H1 (cell line): ENCODE measurements around the gene RPL6. TPM values are rescaled to one million over a fixed set of nuclear protein-coding genes. Genes with fewer than 3 reads are reported as not detected.

ENCODE experiments used
- CTCF ChIA-PET: fragments of 300-600 bp; sonication (Branson Sonifier 250); formaldehyde crosslinking; loops from one replicate; lab custom pipeline; 2021; ENCODE audit not compliant: partially characterized antibody; lab: Charles Lee
- POLR2A ChIA-PET: fragments of 300-600 bp; sonication (Branson Sonifier 250); formaldehyde crosslinking; loops from one replicate; lab custom pipeline; 2021; ENCODE audit warnings: inconsistent platforms; ENCODE audit not compliant: partially characterized antibody; lab: Charles Lee
- DNase-seq, 2 experiments: peaks; one replicate each; pipeline versions ENCODE4 v3.0.0 to v3.0.0-alpha.2; 2010 to 2022; ENCODE audit warnings: low spot score in 2 of 2, low read depth in 1 of 2, mixed read lengths in 1 of 2
- FAIRE-seq: peaks from 2 replicates; lab custom pipeline; 2011; peaks lifted over from hg19 to GRCh38; lab: Jason Lieb, UNC
- H2AFZ ChIP-seq: 2 replicates; pipeline ENCODE4 v1.8.1; 2012; ENCODE audit warnings: low read length, inconsistent platforms
- H2AK5ac ChIP-seq: 2 replicates; pipeline ENCODE4 v1.6.1; 2013; ENCODE audit warnings: low read depth, low read length
- H2BK120ac ChIP-seq: replicated peaks from 2 replicates; pipeline ENCODE3; 2013; ENCODE audit warnings: low read depth, low read length, inconsistent platforms
- H2BK12ac ChIP-seq: 2 replicates; pipeline ENCODE4 v1.6.1; 2013; ENCODE audit warnings: low read depth, low read length
- H2BK15ac ChIP-seq: 2 replicates; pipeline ENCODE4 v1.6.1; 2013; ENCODE audit warnings: low read length
- H2BK20ac ChIP-seq: 2 replicates; pipeline ENCODE4 v1.6.1; 2013; ENCODE audit warnings: low read length
- H2BK5ac ChIP-seq: 2 replicates; pipeline ENCODE4 v1.6.1; 2013; ENCODE audit warnings: low read depth, low read length
- H3K14ac ChIP-seq: 2 replicates; pipeline ENCODE4 v1.6.1; 2013; ENCODE audit warnings: inconsistent platforms; ENCODE audit not compliant: insufficient read length
- H3K18ac ChIP-seq: 2 replicates; pipeline ENCODE4 v1.6.1; 2013; ENCODE audit warnings: low read length; ENCODE audit errors: extremely low read depth
- H3K23ac ChIP-seq: 2 replicates; pipeline ENCODE4 v1.6.1; 2013; ENCODE audit warnings: inconsistent platforms; ENCODE audit not compliant: insufficient read length
- H3K23me2 ChIP-seq: 2 replicates; pipeline ENCODE4 v1.6.1; 2013; ENCODE audit warnings: low read depth, low read length
- H3K27ac ChIP-seq: 2 replicates; pipeline ENCODE4 v1.6.1; 2011; ENCODE audit warnings: low read depth, low read length, inconsistent platforms
- H3K27me3 ChIP-seq, 4 experiments: replicated peaks in 1 of 4; 1 replicate in 1 of 4; 2 replicates in 3 of 4; pipeline versions ENCODE4 v1.6.1 to v1.8.1; 2011 to 2013; ENCODE audit warnings: low read length in 3 of 4, mild to moderate bottlenecking in 3 of 4, inconsistent platforms in 2 of 4, mixed read lengths in 2 of 4, moderate library complexity in 1 of 4; ENCODE audit not compliant: control insufficient read depth in 3 of 4, insufficient read depth in 3 of 4; ENCODE audit errors: extremely low read depth in 1 of 4
- H3K36me3 ChIP-seq, 4 experiments: 2 replicates each; pipeline versions ENCODE4 v1.6.1 to v1.8.1; 2011 to 2013; ENCODE audit warnings: mild to moderate bottlenecking in 4 of 4, low read length in 3 of 4, moderate library complexity in 2 of 4, control low read depth in 1 of 4, inconsistent platforms in 1 of 4; ENCODE audit not compliant: insufficient read depth in 4 of 4, control insufficient read depth in 2 of 4
- H3K4ac ChIP-seq: replicated peaks from 2 replicates; pipeline ENCODE3; 2013; ENCODE audit warnings: low read length, low read depth, mixed read lengths, inconsistent platforms; ENCODE audit not compliant: insufficient read length
- H3K4me1 ChIP-seq, 4 experiments: replicated peaks in 1 of 4; 1 replicate in 1 of 4; 2 replicates in 3 of 4; pipeline versions ENCODE4 v1.6.1 to v1.8.1; 2011 to 2013; ENCODE audit warnings: low read length in 3 of 4, inconsistent platforms in 2 of 4, mixed read lengths in 1 of 4; ENCODE audit not compliant: insufficient read depth in 4 of 4, control insufficient read depth in 3 of 4
- H3K4me2 ChIP-seq, 2 experiments: 2 replicates each; pipeline versions ENCODE4 v1.6.1 to v1.8.1; 2011 to 2013; ENCODE audit warnings: low read depth in 2 of 2, low read length in 2 of 2, control low read depth in 1 of 2, inconsistent platforms in 1 of 2, mild to moderate bottlenecking in 1 of 2; ENCODE audit not compliant: insufficient read depth in 1 of 2
- H3K4me3 ChIP-seq, 4 experiments: fragments of 200-600, 300-600 bp in 1 of 4; sonication (generic), shearing (Covaris generic), sonication (Bioruptor Twin) in 1 of 4; 2 replicates each; pipeline versions ENCODE4 v1.5.1 to v1.8.1; 2011 to 2016; ENCODE audit warnings: low read length in 4 of 4, low read depth in 3 of 4, control low read depth in 2 of 4, inconsistent platforms in 2 of 4, mild to moderate bottlenecking in 2 of 4, mixed read lengths in 1 of 4, moderate library complexity in 1 of 4; ENCODE audit not compliant: insufficient read depth in 2 of 4; ENCODE audit errors: extremely low read depth in 1 of 4
- H3K56ac ChIP-seq: replicated peaks from 2 replicates; pipeline ENCODE3; 2013; ENCODE audit warnings: low read depth, mild to moderate bottlenecking, mixed read lengths, low read length, inconsistent platforms; ENCODE audit not compliant: insufficient read length
- H3K79me1 ChIP-seq: 2 replicates; pipeline ENCODE4 v1.6.1; 2013; ENCODE audit warnings: low read depth, low read length, control low read depth
- H3K79me2 ChIP-seq, 2 experiments: 2 replicates each; pipeline versions ENCODE4 v1.6.1 to v1.8.1; 2012 to 2013; ENCODE audit warnings: low read length in 2 of 2, mild to moderate bottlenecking in 2 of 2, inconsistent platforms in 1 of 2; ENCODE audit not compliant: insufficient read depth in 2 of 2, control insufficient read depth in 1 of 2
- H3K9ac ChIP-seq, 4 experiments: replicated peaks in 1 of 4; 1 replicate in 1 of 4; 2 replicates in 3 of 4; pipeline versions ENCODE4 v1.6.1 to v1.8.1; 2011 to 2013; ENCODE audit warnings: low read depth in 3 of 4, low read length in 3 of 4, control low read depth in 2 of 4, mild to moderate bottlenecking in 2 of 4, moderate library complexity in 2 of 4, inconsistent platforms in 1 of 4; ENCODE audit errors: extremely low read depth in 1 of 4
- H3K9me3 ChIP-seq, 2 experiments: 2 replicates each; pipeline versions ENCODE4 v1.6.1 to v1.8.1; 2012 to 2013; ENCODE audit warnings: mild to moderate bottlenecking in 2 of 2, moderate library complexity in 2 of 2, control low read depth in 1 of 2, inconsistent platforms in 1 of 2, low read depth in 1 of 2, low read length in 1 of 2, mixed read lengths in 1 of 2; ENCODE audit not compliant: insufficient read depth in 2 of 2
- H4K20me1 ChIP-seq, 2 experiments: replicated peaks in 1 of 2; 2 replicates each; pipeline versions ENCODE3 to v1.8.1; 2011 to 2013; ENCODE audit warnings: inconsistent platforms in 2 of 2, low read length in 2 of 2, mild to moderate bottlenecking in 1 of 2; ENCODE audit not compliant: insufficient read depth in 2 of 2, control insufficient read depth in 1 of 2
- H4K5ac ChIP-seq: 2 replicates; pipeline ENCODE4 v1.6.1; 2013; ENCODE audit warnings: low read length, low read depth, mixed read lengths, inconsistent platforms; ENCODE audit not compliant: insufficient read length
- H4K8ac ChIP-seq: 2 replicates; pipeline ENCODE4 v1.8.0; 2013; ENCODE audit warnings: mild to moderate bottlenecking, moderate library complexity, low read length, inconsistent platforms; ENCODE audit not compliant: insufficient read depth; ENCODE audit errors: extremely low read depth
- H4K91ac ChIP-seq: replicated peaks from 2 replicates; pipeline ENCODE3; 2013; ENCODE audit warnings: low read length, mixed read lengths, inconsistent platforms; ENCODE audit not compliant: insufficient read length
- ATF3 ChIP-seq: IDR thresholded peaks from 2 replicates; pipeline ENCODE4 v1.6.1; 2011; ENCODE audit warnings: low read depth, mild to moderate bottlenecking, low read length; ENCODE audit not compliant: insufficient read depth
- E2F6 ChIP-seq: IDR thresholded peaks from 2 replicates; pipeline ENCODE4 v1.6.1; 2012; ENCODE audit warnings: inconsistent platforms
- JUN ChIP-seq: IDR thresholded peaks from 2 replicates; pipeline ENCODE4 v1.6.1; 2011; ENCODE audit warnings: low read depth, mild to moderate bottlenecking, improper control_type of control experiment, low read length
- NANOG ChIP-seq: IDR thresholded peaks from 2 replicates; pipeline ENCODE4 v1.6.1; 2011; ENCODE audit warnings: low read length, low read depth, mild to moderate bottlenecking, inconsistent platforms; ENCODE audit not compliant: insufficient read depth, poor library complexity, severe bottlenecking
- NRF1 ChIP-seq: IDR thresholded peaks from 2 replicates; pipeline ENCODE4 v1.6.1; 2011; ENCODE audit warnings: mild to moderate bottlenecking, low read depth, low read length, improper control_type of control experiment
- RAD21 ChIP-seq, 2 experiments: IDR thresholded peaks in 1 of 2; conservative IDR thresholded peaks in 1 of 2; 2 replicates each; pipeline ENCODE4 v1.6.1; 2011; ENCODE audit warnings: low read depth in 2 of 2, low read length in 2 of 2, improper control_type of control experiment in 1 of 2, inconsistent platforms in 1 of 2, mild to moderate bottlenecking in 1 of 2, moderate library complexity in 1 of 2
- SIN3A ChIP-seq, 2 experiments: IDR thresholded peaks in 1 of 2; conservative IDR thresholded peaks in 1 of 2; 2 replicates each; pipeline ENCODE4 v1.6.1; 2011 to 2012; ENCODE audit warnings: low read length in 2 of 2, improper control_type of control experiment in 1 of 2, low read depth in 1 of 2, mild to moderate bottlenecking in 1 of 2
- SP1 ChIP-seq: IDR thresholded peaks from 2 replicates; pipeline ENCODE4 v1.6.1; 2011; ENCODE audit warnings: low read depth, low read length
- SP2 ChIP-seq: IDR thresholded peaks from 2 replicates; pipeline ENCODE4 v1.6.1; 2012; ENCODE audit warnings: mild to moderate bottlenecking, low read length, inconsistent platforms
- SUZ12 ChIP-seq: fragments of 200-600 bp; sonication (generic); IDR thresholded peaks from 2 replicates; pipeline ENCODE4 v1.6.1; 2012; ENCODE audit warnings: mild to moderate bottlenecking, inconsistent platforms, low read length, moderate library complexity, mixed read lengths
- WGBS, 2 experiments: shearing (Covaris generic) in 1 of 2; methylation state at CpG; one replicate each; pipeline versions ENCODE4 v1.1.6 to v1.1.7; 2013 to 2015; ENCODE audit warnings: low lambda C conversion rate in 2 of 2, mixed read lengths in 2 of 2, inconsistent platforms in 1 of 2, low coverage in 1 of 2, missing lambda C conversion rate in 1 of 2; ENCODE audit not compliant: insufficient replicate concordance in 2 of 2, insufficient coverage in 1 of 2, insufficient read length in 1 of 2; ENCODE audit errors: extremely low coverage in 1 of 2, missing lambda C conversion rate in 1 of 2; 5-methylcytosine and 5-hydroxymethylcytosine counted together
- polyA plus RNA-seq, 7 experiments: library from polyadenylated mRNA; depleted of rRNA in 3 of 7; stranded (reverse) in 5 of 7; unstranded in 2 of 7; fragments of >200 nt in 5 of 7; fragments of 200-250 nt in 2 of 7; gene quantifications; 1 replicate in 5 of 7; 2 replicates in 1 of 7; 4 replicates in 1 of 7; pipeline versions ENCODE4 v1.2.1 to v1.2.3, GENCODE V29; 2011 to 2013; ENCODE audit warnings: missing spikeins in 2 of 7, mixed read lengths in 2 of 7
- total RNA-seq: library from RNA; stranded (reverse); fragmentation: NEBNext Ultra II Directional; extraction: Animal tissue kit (Norgen Biotek cat#: 25700); gene quantifications from 2 replicates; pipeline ENCODE4 v1.2.1, GENCODE V29; 2021
- TF ChIP-seq, protein P1 (sequence below): IDR thresholded peaks from 2 replicates; pipeline ENCODE4 v1.6.1; 2011; ENCODE audit warnings: low read length, improper control_type of control experiment

RPL6 gene
- total and polyA plus RNA-seq, 2 of the 8 experiments (the other 6 are each of a cell fraction or from before 2014, with no cell fraction given) = 1,073 to 1,643 TPM

- no peak overlapping the region for H3K56ac ChIP-seq
- no peak overlapping the region for H4K5ac ChIP-seq
- H3K27ac ChIP-seq = no peak overlapping the region
- H2BK120ac ChIP-seq = no peak overlapping the region
- no peak overlapping the region for H3K4me2 ChIP-seq
- H2BK20ac ChIP-seq = no peak overlapping the region
- H2AFZ ChIP-seq = no peak overlapping the region
- ChIA-PET CTCF (interaction anchor here (0.9 to 1.7 kb wide), 4 partner anchors 10 to 203 kb away, joined by 3 to 9 read pairs (median 6); no protein-coding TSS in a partner anchor), POLR2A (interaction anchor here (0.6 to 1.9 kb wide), 5 partner anchors 10 to 299 kb away, joined by 3 to 10 read pairs (median 4); no protein-coding TSS in a partner anchor)
- no peaks in the 10 kb centered on the region for H3K79me2 ChIP-seq
- no peaks in the 10 kb centered on the region for H3K4me1 ChIP-seq
- DNase-seq (no peak), FAIRE-seq (no peak)
- no peak overlapping the region for H2BK5ac ChIP-seq
- H3K79me1 ChIP-seq = no peaks in the 10 kb centered on the region
- no peak overlapping the region for H3K4me3 ChIP-seq
- no peak overlapping the region for H3K23ac ChIP-seq
- H3K18ac ChIP-seq = no peak overlapping the region
- no peaks in the 10 kb centered on the region for H3K9me3 ChIP-seq
- no peak overlapping the region for H2AK5ac ChIP-seq
- no peak overlapping the region for H2BK12ac ChIP-seq
- H3K4ac ChIP-seq = no peak overlapping the region
- H2BK15ac ChIP-seq = no peak overlapping the region
- H4K91ac ChIP-seq = no peak overlapping the region
- no peaks in the 10 kb centered on the region for H3K23me2 ChIP-seq
- no peak overlapping the region for H3K14ac ChIP-seq
- H4K20me1 ChIP-seq = peaks cover 2% of the 10 kb centered on the region in 2 experiments
- WGBS, 2 experiments = 89% methylated on average over 5 of the region's 5 CpGs; no CpG with 5 or more reads in 1 of the 2 experiments
- H3K27me3 ChIP-seq = no peaks in the 10 kb centered on the region
- H4K8ac ChIP-seq = no peak overlapping the region
- H3K9ac ChIP-seq = no peak overlapping the region
- H3K36me3 ChIP-seq = peaks cover 13 to 26% (median 19%) of the 10 kb centered on the region in 4 experiments
- TF ChIP-seq SIN3A (conservative IDR thresholded peaks at IDR 0.05 in 1 of 2, IDR thresholded peaks at IDR 0.05 in 1 of 2; ENCODE audit: low read depth in 1 of 2, low read length in 2 of 2) (no peak), SP1 (no peak), JUN (no peak), ATF3 (no peak), SP2 (no peak), RAD21 (IDR thresholded peaks at IDR 0.05 in 1 of 2, conservative IDR thresholded peaks at IDR 0.05 in 1 of 2; ENCODE audit: low read depth in 2 of 2, low read length in 2 of 2) (no peak), SUZ12 (no peak), E2F6 (no peak), NRF1 (no peak), NANOG (no peak)
- TF ChIP-seq, protein P1, sequence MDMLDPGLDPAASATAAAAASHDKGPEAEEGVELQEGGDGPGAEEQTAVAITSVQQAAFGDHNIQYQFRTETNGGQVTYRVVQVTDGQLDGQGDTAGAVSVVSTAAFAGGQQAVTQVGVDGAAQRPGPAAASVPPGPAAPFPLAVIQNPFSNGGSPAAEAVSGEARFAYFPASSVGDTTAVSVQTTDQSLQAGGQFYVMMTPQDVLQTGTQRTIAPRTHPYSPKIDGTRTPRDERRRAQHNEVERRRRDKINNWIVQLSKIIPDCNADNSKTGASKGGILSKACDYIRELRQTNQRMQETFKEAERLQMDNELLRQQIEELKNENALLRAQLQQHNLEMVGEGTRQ = no peak
These were observed 8.4 kb downstream of the RPL6 start for GRCh38 chr12:112401054-112401453.
